IPS-18c (cell line): ENCODE measurements around the gene SLC35A5.
"Not testable (repeated sequence)": the region's sequence is repeated elsewhere in the genome, so short reads cannot be mapped to it uniquely, and the experiment has no call there.

ENCODE experiments used
- H3K4me3 ChIP-seq: 2 replicates; pipeline ENCODE4 v1.7.0; 2013; ENCODE audit warnings: low read depth, mild to moderate bottlenecking, low read length, moderate library complexity; ENCODE audit not compliant: insufficient read depth
- H3K9me3 ChIP-seq: one replicate; pipeline ENCODE4 v1.6.1; 2013; ENCODE audit warnings: mild to moderate bottlenecking, low read length, moderate library complexity; ENCODE audit not compliant: control insufficient read depth, insufficient read depth

Gene SLC35A5

GRCh38 chr3:112561734-112562529 is at the start of gene SLC35A5, which contains the start of gene ATG3:
TSS of gene SLC35A5 (plus strand) at chr3:112562045. CDS start at chr3:112563404, 1,359 bp downstream.
TSS of gene ATG3 (minus strand) at chr3:112561962. CDS start at chr3:112561528, 434 bp downstream.
- Histone ChIP-seq H3K4me3 (peak within 1 kb of the TSS; percentile 71), H3K9me3 (no peaks in the 10 kb centered on the region)

GRCh38 chr3:112512320-112512719 is 49.5 kb upstream of the SLC35A5 start:
- Histone ChIP-seq H3K9me3 (no peaks in the 10 kb centered on the region), H3K4me3 (no peak overlapping the region)

GRCh38 chr3:112514527-112515128 is 47.2 kb upstream of the SLC35A5 start:
- Histone ChIP-seq H3K9me3 (no peaks in the 10 kb centered on the region), H3K4me3 (no peak overlapping the region)

GRCh38 chr3:112518970-112519369 is 42.9 kb upstream of the SLC35A5 start:
- not testable (repeated sequence) for H3K4me3 ChIP-seq, H3K9me3 ChIP-seq

- Histone ChIP-seq H3K9me3 (no peaks in the 10 kb centered on the region), H3K4me3 (no peak overlapping the region)
Observed at GRCh38 chr3:112519424-112520001, 42.3 kb upstream of the SLC35A5 start.

GRCh38 chr3:112524127-112524526 is 37.7 kb upstream of the SLC35A5 start:
- H3K9me3 ChIP-seq, H3K4me3 ChIP-seq: not testable (repeated sequence)

GRCh38 chr3:112530573-112530972 is 31.3 kb upstream of the SLC35A5 start:
- Histone ChIP-seq H3K9me3 (no peaks in the 10 kb centered on the region), H3K4me3 (no peak overlapping the region)

GRCh38 chr3:112531358-112531781 is 30.5 kb upstream of the SLC35A5 start:
- Histone ChIP-seq H3K9me3 (no peaks in the 10 kb centered on the region), H3K4me3 (no peak overlapping the region)

- no peak overlapping the region for H3K4me3 ChIP-seq
- H3K9me3 ChIP-seq: no peaks in the 10 kb centered on the region
Observed at GRCh38 chr3:112539825-112540650, 21.8 kb upstream of the SLC35A5 start.

GRCh38 chr3:112546216-112546759 is 15.6 kb upstream of the SLC35A5 start:
- H3K4me3 ChIP-seq: no peak overlapping the region
- no peaks in the 10 kb centered on the region for H3K9me3 ChIP-seq

- Histone ChIP-seq H3K9me3 (no peaks in the 10 kb centered on the region), H3K4me3 (no peak overlapping the region)
Observed at GRCh38 chr3:112550859-112551258, 11.0 kb upstream of the SLC35A5 start.

- H3K4me3 ChIP-seq: no peak overlapping the region
Observed at GRCh38 chr3:112555535-112556170, 6.2 kb upstream of the SLC35A5 start.

GRCh38 chr3:112557976-112558375 is 3.9 kb upstream of the SLC35A5 start:
- no peaks in the 10 kb centered on the region for H3K9me3 ChIP-seq
- no peak overlapping the region for H3K4me3 ChIP-seq

More at GRCh38 chr3:112555535-112556170, 6.2 kb upstream of the SLC35A5 start:
- no peaks in the 10 kb centered on the region for H3K9me3 ChIP-seq

GRCh38 chr3:112560307-112560706 is 1.5 kb upstream of the SLC35A5 start:
- Histone ChIP-seq H3K4me3 (peak overlapping the region; percentile 71; the same call in 1 of the 2 replicates), H3K9me3 (no peaks in the 10 kb centered on the region)

GRCh38 chr3:112560721-112561483 is 943 bp upstream of the SLC35A5 start:
- H3K9me3 ChIP-seq: no peaks in the 10 kb centered on the region

GRCh38 chr3:112561484-112561733 is 436 bp upstream of the SLC35A5 start:
- no peaks in the 10 kb centered on the region for H3K9me3 ChIP-seq
- H3K4me3 ChIP-seq: peak overlapping the region; percentile 71

More at GRCh38 chr3:112560721-112561483, 943 bp upstream of the SLC35A5 start:
- H3K4me3 ChIP-seq: peak overlapping the region; percentile 71
